Esophagus squamous epithelium (tissue), 5 donors: Measurements from ENCODE around the gene HCLS1. TPM values are rescaled to one million over a fixed set of nuclear protein-coding genes. Genes with fewer than 3 reads are reported as not detected.

Experiments
- DNase-seq: peaks from one replicate; lab custom pipeline; 2025; lab: John Stamatoyannopoulos, UW
- H3K27ac ChIP-seq, 4 donors: fragments of 200-600 bp; sonication (generic); one replicate each; pipeline ENCODE4 v1.5.1; 2016 to 2019; ENCODE audit warnings: mild to moderate bottlenecking in 1 of 4
- H3K27me3 ChIP-seq, 4 donors: fragments of 200-600 bp; sonication (generic); 1 replicate in 3 of 4; 2 replicates in 1 of 4; pipeline versions ENCODE4 v1.5.1 to v1.6.0; 2017 to 2021; ENCODE audit warnings: antibody characterized with exemption in 1 of 4
- H3K36me3 ChIP-seq, 3 donors: fragments of 200-600 bp; sonication (generic); one replicate each; pipeline ENCODE4 v1.5.1; 2016 to 2019
- H3K4me1 ChIP-seq, 3 donors: fragments of 200-600 bp; sonication (generic); one replicate each; pipeline ENCODE4 v1.5.1; 2017 to 2019
- H3K4me3 ChIP-seq, 4 donors: fragments of 200-600 bp; sonication (generic); 1 replicate in 3 of 4; 2 replicates in 1 of 4; pipeline ENCODE4 v1.5.1; 2016 to 2019; ENCODE audit warnings: mild to moderate bottlenecking in 2 of 4, moderate library complexity in 1 of 4
- H3K9me3 ChIP-seq, 3 donors: fragments of 200-600 bp; sonication (generic); one replicate each; pipeline ENCODE4 v1.5.1; 2016 to 2019
- CTCF ChIP-seq, 6 experiments: fragments of 450-650 bp in 4 of 6; fragments of 200-600 bp in 2 of 6; sonication (generic) in 2 of 6; IDR thresholded peaks; one replicate each; pipeline ENCODE4 v1.5.1; 2016 to 2019; ENCODE audit warnings: antibody characterized with exemption in 6 of 6, mild to moderate bottlenecking in 4 of 6, moderate library complexity in 4 of 6
- POLR2A ChIP-seq, 4 donors: fragments of 450-650 bp; IDR thresholded peaks; one replicate each; pipeline ENCODE4 v1.6.1; 2017; ENCODE audit warnings: antibody characterized with exemption in 4 of 4, mild to moderate bottlenecking in 4 of 4, moderate library complexity in 3 of 4
- WGBS, 2 donors: methylation state at CpG; one replicate each; pipeline ENCODE4 v1.1.5; 2018; 5-methylcytosine and 5-hydroxymethylcytosine counted together
- intact Hi-C: fragments of 100-400 bp; cut with DNase I; formaldehyde crosslinking; loops from one replicate; pipeline ENCODE4 v1.15.0; 2022
- total RNA-seq, 4 donors: library from RNA; depleted of rRNA; stranded (reverse); fragments of >200 nt; gene quantifications; one replicate each; pipeline ENCODE4 v1.1.0, GENCODE V29; 2016
- donor health status: DM: yes; HTN: yes; CAD: no.

HCLS1 gene
- total RNA-seq, 4 donors from 2014 or later, result 4.4 to 46.7 (median 17.4) TPM

- 87 to 93% methylated on average over 4 of the region's 4 CpGs for WGBS, 2 donors
- Histone ChIP-seq H3K9me3 (no peaks in the 10 kb centered on the region), H3K27ac (peak overlapping the region in 2 of 4 donors; percentile 5 to 7), H3K4me3 (no peak overlapping the region), H3K27me3 (no peaks in the 10 kb centered on the region), H3K36me3 (peaks cover 19 to 100% (median 50%) of the 10 kb centered on the region in 3 donors), H3K4me1 (peaks cover 0 to 22% (median 4%) of the 10 kb centered on the region in 3 donors)
- no peak for DNase-seq
- TF ChIP-seq POLR2A (IDR thresholded peaks at IDR 0.05) (no peak), CTCF (IDR thresholded peaks at IDR 0.05) (no peak)
- intact Hi-C loops, result no loop called here
Measured at GRCh38 chr3:121667333-121667732, 6.6 kb upstream of the HCLS1 start.

DNA sequence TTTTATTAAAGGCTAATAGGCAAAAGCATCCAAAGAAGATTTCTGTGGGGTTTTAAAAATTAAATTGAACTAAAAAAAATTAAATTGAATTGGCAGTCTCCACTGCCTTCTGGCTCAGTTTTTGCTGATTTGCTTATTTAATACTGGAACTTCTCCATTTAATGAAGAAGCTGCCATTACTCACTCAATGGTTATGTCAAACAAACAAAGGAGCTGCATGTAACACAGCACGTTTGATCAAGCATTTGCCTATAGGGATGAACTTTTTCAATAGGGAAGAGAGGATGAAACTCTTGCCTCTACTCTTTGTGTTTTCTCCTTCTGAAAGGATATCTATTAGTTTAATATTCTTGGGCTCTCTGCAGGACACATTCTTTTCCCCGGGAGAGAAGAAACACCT, 4.8 kb upstream of the HCLS1 start:
- WGBS, 2 donors, result 36 to 45% methylated on average over 2 of the region's 2 CpGs
- intact Hi-C loops, result no loop called here
- peak overlapping the region in 2 of 4 donors; percentile 30 to 31 for H3K27ac ChIP-seq
- TF ChIP-seq CTCF (IDR thresholded peaks at IDR 0.05), result no peak
- no peak for TF ChIP-seq POLR2A (IDR thresholded peaks at IDR 0.05)
- peaks cover 19 to 90% (median 39%) of the 10 kb centered on the region in 3 donors for H3K36me3 ChIP-seq
- no peaks in the 10 kb centered on the region for H3K27me3 ChIP-seq
- H3K4me3 ChIP-seq, result no peak overlapping the region
- no peaks in the 10 kb centered on the region for H3K9me3 ChIP-seq
- DNase-seq, result no peak
- peaks cover 0 to 31% (median 8%) of the 10 kb centered on the region in 3 donors for H3K4me1 ChIP-seq

DNA sequence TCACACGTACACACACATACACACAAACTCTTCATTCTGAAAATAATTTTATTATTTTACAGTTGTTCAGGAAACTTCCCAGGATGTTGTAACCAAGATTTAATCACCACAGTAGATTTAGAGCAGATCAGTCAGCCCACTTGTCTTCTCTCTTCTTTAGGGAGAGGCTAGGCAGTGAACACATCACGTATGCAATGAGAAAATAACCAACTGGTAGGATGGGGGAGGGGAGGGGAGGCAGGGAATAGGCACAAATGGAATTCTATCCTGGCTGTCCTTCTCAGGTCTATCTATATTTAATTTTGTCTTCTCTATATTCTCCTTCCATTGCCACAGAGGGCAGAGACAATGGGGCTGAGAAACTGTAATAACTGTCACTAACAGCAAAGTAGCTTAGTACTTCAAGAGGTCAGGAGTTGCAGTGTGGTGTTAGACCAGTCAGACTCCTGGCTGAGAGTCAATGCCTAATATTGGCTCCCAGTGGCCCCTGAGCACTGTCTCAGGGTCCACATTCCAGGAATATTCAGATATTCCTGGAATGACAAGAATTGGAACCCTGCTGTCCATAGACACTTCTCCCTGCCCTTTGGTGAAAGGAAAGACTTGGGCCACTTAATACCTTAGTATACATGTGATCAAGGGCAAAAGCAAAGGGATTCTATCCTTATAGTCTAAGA, 2.6 kb upstream of the HCLS1 start:
- no peak for TF ChIP-seq CTCF (IDR thresholded peaks at IDR 0.05)
- no peak for TF ChIP-seq POLR2A (IDR thresholded peaks at IDR 0.05)
- Histone ChIP-seq H3K4me1 (peaks cover 0 to 31% (median 8%) of the 10 kb centered on the region in 3 donors), H3K36me3 (peaks cover 19 to 68% (median 29%) of the 10 kb centered on the region in 3 donors), H3K27me3 (no peaks in the 10 kb centered on the region), H3K4me3 (no peak overlapping the region), H3K9me3 (no peaks in the 10 kb centered on the region), H3K27ac (no peak overlapping the region)
- DNase-seq, result no peak
- intact Hi-C loops, result no loop called here
- WGBS, 2 donors, result 71 to 81% methylated on average over 2 of the region's 2 CpGs

- H3K27me3 ChIP-seq, result no peaks in the 10 kb centered on the region
- TF ChIP-seq CTCF (IDR thresholded peaks at IDR 0.05) (no peak), POLR2A (IDR thresholded peaks at IDR 0.05) (no peak)
- H3K4me3 ChIP-seq, result no peak overlapping the region
- no peaks in the 10 kb centered on the region for H3K9me3 ChIP-seq
- H3K27ac ChIP-seq, result no peak overlapping the region
- intact Hi-C loops, result no loop called here
- H3K4me1 ChIP-seq, result peaks cover 0 to 31% (median 8%) of the 10 kb centered on the region in 3 donors
- peaks cover 17 to 62% (median 26%) of the 10 kb centered on the region in 3 donors for H3K36me3 ChIP-seq
- no peak for DNase-seq
Measured at GRCh38 chr3:121662742-121663141, 2.0 kb upstream of the HCLS1 start.

GRCh38 chr3:121661376-121661775, 673 bp upstream of the HCLS1 start:
- Histone ChIP-seq H3K36me3 (peaks cover 11 to 49% (median 20%) of the 10 kb centered on the region in 3 donors), H3K9me3 (no peaks in the 10 kb centered on the region), H3K27ac (peak overlapping the region; percentile 48 to 83 (median 75)), H3K27me3 (no peaks in the 10 kb centered on the region), H3K4me3 (no peak overlapping the region), H3K4me1 (peaks cover 0 to 25% (median 6%) of the 10 kb centered on the region in 3 donors)
- no peak for DNase-seq
- 60 to 70% methylated on average over 6 of the region's 6 CpGs for WGBS, 2 donors
- intact Hi-C loops, result no loop called here
- TF ChIP-seq POLR2A (IDR thresholded peaks at IDR 0.05) (no peak), CTCF (IDR thresholded peaks at IDR 0.05) (no peak)
